Measurements from ENCODE around the gene IQGAP1. TPM values are rescaled to one million over a fixed set of nuclear protein-coding genes. Genes with fewer than 3 reads are reported as not detected.

IQGAP1 gene
- total RNA-seq, 1 experiment from 2014 or later: 113 TPM

DNA sequence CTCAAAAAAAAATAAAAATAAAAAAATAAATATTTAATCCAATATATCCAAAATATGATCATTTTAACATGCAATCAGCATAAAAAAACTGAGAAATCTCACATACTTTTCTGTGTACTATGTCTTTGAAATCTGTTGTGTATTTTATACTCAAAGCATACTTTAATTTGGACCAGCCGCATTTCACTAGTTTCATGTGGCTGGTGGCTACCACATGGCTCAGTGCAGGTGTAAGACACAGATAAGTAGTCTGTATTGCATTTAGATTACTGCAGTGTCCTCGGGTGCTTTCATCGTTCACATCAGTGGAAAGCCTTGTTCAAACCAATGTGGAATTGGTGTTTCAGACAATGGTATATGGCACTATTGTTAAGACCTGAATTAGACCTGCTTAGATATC is 152.7 kb downstream of the IQGAP1 start:
- H3K4me1 ChIP-seq (ENCODE audit: control insufficient read depth in 1 of 2, insufficient read depth in 2 of 2, low read length in 2 of 2): no peaks in the 10 kb centered on the region
- H3K79me2 ChIP-seq (ENCODE audit: insufficient read depth, low read length): peaks cover 32% of the 10 kb centered on the region
- no peaks in the 10 kb centered on the region for H3K27me3 ChIP-seq (ENCODE audit: insufficient read depth, low read length)
- no peaks in the 10 kb centered on the region for H3K36me3 ChIP-seq (ENCODE audit: control insufficient read depth in 1 of 2, insufficient read depth in 2 of 2, low read length in 2 of 2)
- no peaks in the 10 kb centered on the region; the same call in 1 of the 2 replicates for H4K20me1 ChIP-seq (ENCODE audit: insufficient read depth)
- intact Hi-C loops (cut with micrococcal nuclease): no loop called here
- ChIA-PET RAD21 (ENCODE audit: low non-redundant PET in 1 of 2, low total read pairs in 2 of 2, uncharacterized antibody in 2 of 2, unreplicated experiment in 2 of 2) (no interaction called here), POLR2A (interaction anchor here (1.0 kb wide), 1 partner anchor 10 kb away, joined by 3 read pairs; no protein-coding TSS in a partner anchor), CTCF (no interaction called here)
- no TSS peak for BruUV-seq (replicated peaks)
- DNase-seq (ENCODE audit: low read depth, low spot score) (no peak), ATAC-seq (no peak)
- no peaks in the 10 kb centered on the region for H3K9me2 ChIP-seq (ENCODE audit: insufficient read depth)
- no peak overlapping the region for H3K27ac ChIP-seq (ENCODE audit: low read depth, low read length)
- H3K9me3 ChIP-seq (ENCODE audit: control insufficient read depth in 1 of 2, insufficient read depth in 1 of 2, low read depth in 1 of 2, low read length in 2 of 2): no peaks in the 10 kb centered on the region
- TF ChIP-seq FOSL1 (IDR thresholded peaks at IDR 0.05; ENCODE audit: low read depth) (no peak), JUND (IDR thresholded peaks at IDR 0.05) (no peak), EZH2 (IDR thresholded peaks at IDR 0.05) (no peak), TCF7L2 (IDR thresholded peaks at IDR 0.05; ENCODE audit: borderline replicate concordance, extremely low read depth, insufficient read depth, insufficient read length) (no peak), POLR2AphosphoS5 (IDR thresholded peaks at IDR 0.05; ENCODE audit: low read depth, low read length) (no peak), ZBTB33 (IDR thresholded peaks at IDR 0.05; ENCODE audit: extremely low read depth, insufficient replicate concordance, low read length) (no peak), SIN3A (IDR thresholded peaks at IDR 0.05; ENCODE audit: low read depth) (no peak), YY1 (IDR thresholded peaks at IDR 0.05; ENCODE audit: extremely low read depth, insufficient replicate concordance, low read depth, low read length) (no peak)
- TF ChIP-seq, protein P1, sequence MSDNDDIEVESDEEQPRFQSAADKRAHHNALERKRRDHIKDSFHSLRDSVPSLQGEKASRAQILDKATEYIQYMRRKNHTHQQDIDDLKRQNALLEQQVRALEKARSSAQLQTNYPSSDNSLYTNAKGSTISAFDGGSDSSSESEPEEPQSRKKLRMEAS (IDR thresholded peaks at IDR 0.05): no peak
- TF ChIP-seq, protein P2, sequence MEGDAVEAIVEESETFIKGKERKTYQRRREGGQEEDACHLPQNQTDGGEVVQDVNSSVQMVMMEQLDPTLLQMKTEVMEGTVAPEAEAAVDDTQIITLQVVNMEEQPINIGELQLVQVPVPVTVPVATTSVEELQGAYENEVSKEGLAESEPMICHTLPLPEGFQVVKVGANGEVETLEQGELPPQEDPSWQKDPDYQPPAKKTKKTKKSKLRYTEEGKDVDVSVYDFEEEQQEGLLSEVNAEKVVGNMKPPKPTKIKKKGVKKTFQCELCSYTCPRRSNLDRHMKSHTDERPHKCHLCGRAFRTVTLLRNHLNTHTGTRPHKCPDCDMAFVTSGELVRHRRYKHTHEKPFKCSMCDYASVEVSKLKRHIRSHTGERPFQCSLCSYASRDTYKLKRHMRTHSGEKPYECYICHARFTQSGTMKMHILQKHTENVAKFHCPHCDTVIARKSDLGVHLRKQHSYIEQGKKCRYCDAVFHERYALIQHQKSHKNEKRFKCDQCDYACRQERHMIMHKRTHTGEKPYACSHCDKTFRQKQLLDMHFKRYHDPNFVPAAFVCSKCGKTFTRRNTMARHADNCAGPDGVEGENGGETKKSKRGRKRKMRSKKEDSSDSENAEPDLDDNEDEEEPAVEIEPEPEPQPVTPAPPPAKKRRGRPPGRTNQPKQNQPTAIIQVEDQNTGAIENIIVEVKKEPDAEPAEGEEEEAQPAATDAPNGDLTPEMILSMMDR (IDR thresholded peaks at IDR 0.05 in 2 of 3, conservative IDR thresholded peaks at IDR 0.05 in 1 of 3; ENCODE audit: borderline replicate concordance in 1 of 3, insufficient read depth in 1 of 3, low read depth in 2 of 3, low read length in 2 of 3): no peak
- no peak overlapping the region for H2AFZ ChIP-seq (ENCODE audit: low read depth, low read length, poor library complexity, severe bottlenecking)
- H3K9ac ChIP-seq (ENCODE audit: low read length): no peak overlapping the region
- no peak overlapping the region for H3K4me2 ChIP-seq (ENCODE audit: low read length)
- H3K4me3 ChIP-seq (replicated peaks in 1 of 2; ENCODE audit: low read depth in 1 of 2, low read length in 2 of 2): no peak overlapping the region
